Measurements from ENCODE around the gene MEX3B. TPM values are rescaled to one million over a fixed set of nuclear protein-coding genes. Genes with fewer than 3 reads are reported as not detected.

The MEX3B gene
- total and polyA plus RNA-seq, 9 of the 15 experiments (the other 6 are each of a cell fraction or from before 2014, with no cell fraction given): 0.94 to 12.8 (median 3.6) TPM

GRCh38 chr15:82086243-82086995 is 40.6 kb upstream of the MEX3B start (continued):
- TF ChIP-seq CEBPG (CRISPR knock-in tag; IDR thresholded peaks at IDR 0.05): no peak
- TF ChIP-seq CEBPG (tag; conservative IDR thresholded peaks at IDR 0.05 in 1 of 2, IDR thresholded peaks at IDR 0.05 in 1 of 2): no peak
- no peak for TF ChIP-seq ETS2 (tag; IDR thresholded peaks at IDR 0.05; ENCODE audit: borderline replicate concordance, poor library complexity, severe bottlenecking)

GRCh38 chr15:82081914-82082762 is 36.3 kb upstream of the MEX3B start:
- Histone ChIP-seq H3K79me2 (ENCODE audit: control insufficient read depth, insufficient read depth, low read length) (no peaks in the 10 kb centered on the region), H3K9me1 (ENCODE audit: control insufficient read depth, insufficient read depth, low read length) (no peaks in the 10 kb centered on the region), H3K9me3 (replicated peaks; ENCODE audit: control insufficient read depth, insufficient read depth, low read depth, low read length) (no peaks in the 10 kb centered on the region), H3K4me2 (ENCODE audit: insufficient read depth, low read length) (no peak overlapping the region), H3K9ac (ENCODE audit: insufficient read depth in 1 of 2, low read depth in 2 of 2, low read length in 2 of 2) (0 out of 4 replicates have a peak overlapping the region, but pooled peaks of 1 of the 2 experiments have one; percentile 43), H3K4me1 (replicated peaks in 1 of 2; ENCODE audit: control insufficient read depth in 2 of 2, insufficient read depth in 2 of 2, low read length in 2 of 2) (peaks cover 5 to 15% of the 10 kb centered on the region in 2 experiments; a peak in 4 of 5 replicates), H3K27ac (ENCODE audit: extremely low read depth, low read depth, low read length) (no peak overlapping the region), H3K4me3 (no peak overlapping the region), H4K20me1 (replicated peaks; ENCODE audit: control insufficient read depth, insufficient read depth, low read length) (no peaks in the 10 kb centered on the region), H3K36me3 (ENCODE audit: control insufficient read depth, insufficient read depth, low read length) (no peaks in the 10 kb centered on the region), H3K27me3 (ENCODE audit: control insufficient read depth in 2 of 2, insufficient read depth in 2 of 2, low read length in 2 of 2) (peaks cover 6 to 7% of the 10 kb centered on the region in 2 experiments; a peak in 3 of 5 replicates), H2AFZ (ENCODE audit: low read depth, low read length) (no peak overlapping the region)
- CTCF ChIA-PET (ENCODE audit: low intra/inter-chr PET ratio): no interaction called here
- in situ Hi-C loops (cut with MboI): no loop called here
- POLR2A ChIA-PET: interaction anchor here (1.7 kb wide), 1 partner anchor 9 kb away, joined by 6 read pairs; no protein-coding TSS in a partner anchor
- ATAC-seq (peak; percentile 80), FAIRE-seq (peak; percentile 84), DNase-seq (ENCODE audit: extremely low read depth in 1 of 4, low spot score in 3 of 4) (peak; percentile 23 to 57 (median 44))
- intact Hi-C loops (cut with micrococcal nuclease): no loop called here
- BruUV-seq (replicated peaks): no TSS peak
- 38% methylated on average over 14 of the region's 14 CpGs for WGBS (ENCODE audit: insufficient coverage, low coverage, missing lambda C conversion rate)
- TF ChIP-seq PRDM10 (IDR thresholded peaks at IDR 0.05; ENCODE audit: partially characterized antibody) (no peak), RCOR1 (IDR thresholded peaks at IDR 0.05; ENCODE audit: borderline replicate concordance in 1 of 2, low read depth in 2 of 2, low read length in 2 of 2) (no peak), GMEB1 (CRISPR knock-in tag; IDR thresholded peaks at IDR 0.05) (no peak), MYC (IDR thresholded peaks at IDR 0.05; ENCODE audit: low read depth, low read length) (0 out of 2 replicates have a peak, but pooled peaks have one; percentile 24), MYC (CRISPR knock-in tag; IDR thresholded peaks at IDR 0.05; ENCODE audit: borderline replicate concordance, low read depth) (no peak), SIN3A (IDR thresholded peaks at IDR 0.05; ENCODE audit: borderline replicate concordance in 2 of 2, control insufficient read depth in 1 of 2, low read depth in 2 of 2, low read length in 2 of 2) (no peak), ZC3H11A (IDR thresholded peaks at IDR 0.05; ENCODE audit: low read depth, low read length) (no peak), ZNF778 (CRISPR knock-in tag; IDR thresholded peaks at IDR 0.05) (no peak)
